H9 (cell line): ENCODE data around the gene ATP12A. TPM values are rescaled to one million over a fixed set of nuclear protein-coding genes. Genes with fewer than 3 reads are reported as not detected.

ENCODE experiments used
- DNase-seq: peaks from one replicate; pipeline ENCODE4 v3.0.0-alpha.2; 2017
- H2AFZ ChIP-seq: one replicate; pipeline ENCODE4 v1.6.1; 2013; ENCODE audit warnings: mild to moderate bottlenecking, low read length, control low read depth, moderate library complexity
- H2AK5ac ChIP-seq: 2 replicates; pipeline ENCODE4 v1.6.1; 2013; ENCODE audit warnings: low read length, control low read depth, mixed read lengths; ENCODE audit not compliant: insufficient read length
- H2BK120ac ChIP-seq: one replicate; pipeline ENCODE4 v1.6.1; 2013; ENCODE audit warnings: low read depth, mild to moderate bottlenecking, low read length, control low read depth, inconsistent platforms; ENCODE audit not compliant: poor library complexity, severe bottlenecking
- H2BK12ac ChIP-seq: 2 replicates; pipeline ENCODE4 v1.6.1; 2013; ENCODE audit warnings: low read length, control low read depth, mixed read lengths, low read depth; ENCODE audit not compliant: insufficient read length
- H2BK15ac ChIP-seq: 2 replicates; pipeline ENCODE4 v1.6.1; 2013; ENCODE audit warnings: low read depth, low read length, control low read depth
- H2BK20ac ChIP-seq: one replicate; pipeline ENCODE4 v1.6.1; 2013; ENCODE audit warnings: low read depth, mild to moderate bottlenecking, low read length, control low read depth, inconsistent platforms; ENCODE audit not compliant: poor library complexity, severe bottlenecking
- H2BK5ac ChIP-seq: 2 replicates; pipeline ENCODE4 v1.6.1; 2013; ENCODE audit warnings: low read length, control low read depth, mixed read lengths; ENCODE audit not compliant: insufficient read length
- H3K14ac ChIP-seq: 2 replicates; pipeline ENCODE4 v1.6.1; 2013; ENCODE audit warnings: low read length, control low read depth; ENCODE audit not compliant: insufficient read depth
- H3K18ac ChIP-seq: 2 replicates; pipeline ENCODE4 v1.6.1; 2013; ENCODE audit warnings: low read depth, mild to moderate bottlenecking, mixed read lengths, low read length, control low read depth; ENCODE audit not compliant: insufficient read length
- H3K23ac ChIP-seq: 2 replicates; pipeline ENCODE4 v1.6.1; 2013; ENCODE audit warnings: low read length, control low read depth, mixed read lengths, low read depth; ENCODE audit not compliant: insufficient read length
- H3K23me2 ChIP-seq: 2 replicates; pipeline ENCODE4 v1.6.1; 2013; ENCODE audit warnings: low read depth, mild to moderate bottlenecking, mixed read lengths, low read length, control low read depth; ENCODE audit not compliant: insufficient read length, poor library complexity, severe bottlenecking
- H3K27ac ChIP-seq: 2 replicates; pipeline ENCODE4 v1.5.1; 2013; ENCODE audit warnings: low read length, control low read depth, mixed read lengths, low read depth; ENCODE audit not compliant: insufficient read length
- H3K27me3 ChIP-seq: 2 replicates; pipeline ENCODE4 v1.6.1; 2013; ENCODE audit warnings: low read length, control low read depth, inconsistent platforms; ENCODE audit not compliant: insufficient read depth
- H3K4ac ChIP-seq: 2 replicates; pipeline ENCODE4 v1.6.1; 2013; ENCODE audit warnings: low read depth, mild to moderate bottlenecking, control low read depth, inconsistent platforms, low read length, moderate library complexity
- H3K4me1 ChIP-seq: 2 replicates; pipeline ENCODE4 v1.6.1; 2013; ENCODE audit warnings: low read length, control low read depth, inconsistent platforms; ENCODE audit not compliant: insufficient read depth
- H3K4me2 ChIP-seq: 2 replicates; pipeline ENCODE4 v1.6.1; 2013; ENCODE audit warnings: low read length, control low read depth, mixed read lengths; ENCODE audit not compliant: insufficient read length, insufficient read depth
- H3K56ac ChIP-seq: 2 replicates; pipeline ENCODE4 v1.6.1; 2013; ENCODE audit warnings: low read depth, mild to moderate bottlenecking, mixed read lengths, low read length, control low read depth; ENCODE audit not compliant: insufficient read length
- H3K79me1 ChIP-seq: 2 replicates; pipeline ENCODE4 v1.6.1; 2013; ENCODE audit warnings: low read depth, mild to moderate bottlenecking, moderate library complexity, low read length, control low read depth, inconsistent platforms; ENCODE audit not compliant: insufficient read depth, poor library complexity, severe bottlenecking
- H3K79me2 ChIP-seq: 2 replicates; pipeline ENCODE4 v1.6.1; 2013; ENCODE audit warnings: low read length, control low read depth, inconsistent platforms; ENCODE audit not compliant: insufficient read depth
- H3K9ac ChIP-seq: 2 replicates; pipeline ENCODE4 v1.6.1; 2013; ENCODE audit warnings: low read length, control low read depth, mixed read lengths; ENCODE audit not compliant: insufficient read length; ENCODE audit errors: extremely low read depth
- H3K9me3 ChIP-seq: one replicate; pipeline ENCODE4 v1.6.1; 2013; ENCODE audit warnings: low read depth, low read length, inconsistent platforms; ENCODE audit not compliant: control insufficient read depth
- H3T11ph ChIP-seq: one replicate; pipeline ENCODE4 v1.6.1; 2013; ENCODE audit warnings: mild to moderate bottlenecking, low read length, control low read depth, inconsistent platforms
- H4K20me1 ChIP-seq: one replicate; pipeline ENCODE4 v1.6.1; 2013; ENCODE audit not compliant: control insufficient read depth, insufficient read length, insufficient read depth
- H4K5ac ChIP-seq: 2 replicates; pipeline ENCODE4 v1.6.1; 2013; ENCODE audit warnings: low read depth, mild to moderate bottlenecking, mixed read lengths, low read length, control low read depth; ENCODE audit not compliant: insufficient read length
- H4K8ac ChIP-seq: replicated peaks from 2 replicates; pipeline ENCODE4 v1.6.1; 2013; ENCODE audit warnings: low read length, control low read depth, mixed read lengths, low read depth; ENCODE audit not compliant: insufficient read length
- H4K91ac ChIP-seq: 2 replicates; pipeline ENCODE4 v1.6.1; 2013; ENCODE audit warnings: low read depth, mild to moderate bottlenecking, moderate library complexity, mixed read lengths, low read length, control low read depth; ENCODE audit not compliant: insufficient read length
- H3K27ac Mint-ChIP-seq, 3 experiments: 2 replicates in 2 of 3; 3 replicates in 1 of 3; pipeline ENCODE4 v1.8.0; 2020 to 2021; ENCODE audit warnings: mixed read lengths in 3 of 3, mild to moderate bottlenecking in 1 of 3, moderate library complexity in 1 of 3
- H3K27me3 Mint-ChIP-seq: 2 replicates; pipeline ENCODE4 v1.8.0; 2021; ENCODE audit warnings: low read depth, mild to moderate bottlenecking, moderate library complexity, mixed read lengths
- H3K36me3 Mint-ChIP-seq, 3 experiments: 2 replicates in 2 of 3; 3 replicates in 1 of 3; pipeline ENCODE4 v1.8.0; 2020 to 2021; ENCODE audit warnings: low read depth in 3 of 3, mixed read lengths in 3 of 3; ENCODE audit not compliant: insufficient read depth in 1 of 3
- H3K4me1 Mint-ChIP-seq, 2 experiments: 2 replicates each; pipeline ENCODE4 v1.8.0; 2020; ENCODE audit warnings: mixed read lengths in 2 of 2
- H3K4me3 Mint-ChIP-seq, 2 experiments: 2 replicates in 1 of 2; 3 replicates in 1 of 2; pipeline ENCODE4 v1.8.0; 2020 to 2021; ENCODE audit warnings: mild to moderate bottlenecking in 2 of 2, mixed read lengths in 2 of 2, moderate library complexity in 1 of 2
- H3K9me3 Mint-ChIP-seq, 2 experiments: 2 replicates in 1 of 2; 3 replicates in 1 of 2; pipeline ENCODE4 v1.8.0; 2020; ENCODE audit warnings: mild to moderate bottlenecking in 2 of 2, mixed read lengths in 2 of 2, moderate library complexity in 1 of 2
- CTCF ChIP-seq: fragments of 200-600 bp; sonication (generic); conservative IDR thresholded peaks from 3 replicates; pipeline ENCODE4 v1.8.0; 2021; ENCODE audit warnings: antibody characterized with exemption, mild to moderate bottlenecking
- WGBS: extraction: QIAGEN DNeasy Blood & Tissue Kit; methylation state at CpG from one replicate; pipeline ENCODE4 v1.1.7; 2013; ENCODE audit warnings: missing lambda C conversion rate, low lambda C conversion rate, mixed read lengths; ENCODE audit not compliant: insufficient read length; ENCODE audit errors: extremely low coverage; 5-methylcytosine and 5-hydroxymethylcytosine counted together
- total RNA-seq: library from RNA; stranded (reverse); gene quantifications from 2 replicates; pipeline ENCODE4 v1.2.1, GENCODE V29; 2021

Gene ATP12A
- total RNA-seq, 1 experiment from 2014 or later: 0.94 TPM

GRCh38 chr13:24741016-24741662 is 60.9 kb downstream of the ATP12A start:
- H3K4ac ChIP-seq: no peak overlapping the region
- H3K79me1 ChIP-seq: no peaks in the 10 kb centered on the region
- H2BK20ac ChIP-seq: no peak overlapping the region
- H3K4me2 ChIP-seq: no peak overlapping the region
- no peak overlapping the region for H2BK12ac ChIP-seq
- no peaks in the 10 kb centered on the region; a peak in 2 of 5 replicates for H3K9me3 Mint-ChIP-seq
- H2BK15ac ChIP-seq: no peak overlapping the region
- H3K14ac ChIP-seq: no peak overlapping the region
- no peak overlapping the region for H3K27ac ChIP-seq
- no peak overlapping the region for H3K27ac Mint-ChIP-seq
- H3K9ac ChIP-seq: no peak overlapping the region
- H3T11ph ChIP-seq: no peak overlapping the region
- H2BK120ac ChIP-seq: no peak overlapping the region
- peaks cover 18% of the 10 kb centered on the region; the same call in 1 of the 2 replicates for H3K27me3 ChIP-seq
- no peaks in the 10 kb centered on the region for H3K79me2 ChIP-seq
- peaks cover 3% of the 10 kb centered on the region for H3K23me2 ChIP-seq
- no peak overlapping the region for H3K4me3 Mint-ChIP-seq
- H3K4me1 ChIP-seq: no peaks in the 10 kb centered on the region
- no peaks in the 10 kb centered on the region for H3K9me3 ChIP-seq
- no peaks in the 10 kb centered on the region for H4K20me1 ChIP-seq
- no peak overlapping the region for H3K18ac ChIP-seq
- H3K4me1 Mint-ChIP-seq: peaks cover 11% of the 10 kb centered on the region in 2 experiments
- DNase-seq: peak; percentile 57
- no peak overlapping the region for H4K91ac ChIP-seq
- H2BK5ac ChIP-seq: no peak overlapping the region
- no peak overlapping the region for H2AK5ac ChIP-seq
- no CpG with 5 or more reads among the region's 11 CpGs for WGBS
- no peak overlapping the region for H4K5ac ChIP-seq
- no peak overlapping the region for H4K8ac ChIP-seq
- H3K36me3 Mint-ChIP-seq: no peaks in the 10 kb centered on the region; a peak in 2 of 7 replicates
- no peak overlapping the region for H2AFZ ChIP-seq
- no peak overlapping the region for H3K56ac ChIP-seq
- no peak overlapping the region for H3K23ac ChIP-seq
- TF ChIP-seq CTCF: peak; percentile 60
- H3K27me3 Mint-ChIP-seq: peaks cover 40% of the 10 kb centered on the region
